CD14-positive monocyte (primary cell): Measurements from ENCODE around the gene PPM1H. TPM values are rescaled to one million over a fixed set of nuclear protein-coding genes. Genes with fewer than 3 reads are reported as not detected.

ENCODE experiments used
- DNase-seq, 3 donors: peaks; one replicate each; pipeline ENCODE4 v3.0.0-alpha.2; 2011 to 2022
- H2AFZ ChIP-seq: 2 replicates; pipeline ENCODE4 v1.6.0; 2012; ENCODE audit warnings: mild to moderate bottlenecking, low read depth, low read length, inconsistent platforms; ENCODE audit not compliant: insufficient read depth, poor library complexity, severe bottlenecking
- H3K27ac ChIP-seq, 2 donors: 1 replicate in 1 of 2; 2 replicates in 1 of 2; pipeline ENCODE4 v1.5.1; 2012 to 2013; ENCODE audit warnings: low read length in 2 of 2, control low read depth in 1 of 2, inconsistent platforms in 1 of 2, low read depth in 1 of 2, mild to moderate bottlenecking in 1 of 2
- H3K27me3 ChIP-seq, 2 donors: one replicate each; pipeline versions ENCODE4 v1.6.0 to v1.6.1; 2011 to 2013; ENCODE audit warnings: low read length in 2 of 2; ENCODE audit not compliant: control insufficient read depth in 2 of 2, insufficient read depth in 2 of 2
- H3K36me3 ChIP-seq, 2 donors: replicated peaks in 1 of 2; 1 replicate in 1 of 2; 2 replicates in 1 of 2; pipeline versions ENCODE4 v1.5.1 to v1.6.1; 2012 to 2013; ENCODE audit warnings: low read length in 2 of 2, control low read depth in 1 of 2, inconsistent platforms in 1 of 2, mild to moderate bottlenecking in 1 of 2; ENCODE audit not compliant: insufficient read depth in 2 of 2, control insufficient read depth in 1 of 2
- H3K4me1 ChIP-seq, 2 donors: 1 replicate in 1 of 2; 2 replicates in 1 of 2; pipeline versions ENCODE4 v1.5.1 to v1.6.1; 2012 to 2013; ENCODE audit warnings: low read length in 2 of 2, control low read depth in 1 of 2, inconsistent platforms in 1 of 2, mild to moderate bottlenecking in 1 of 2, moderate library complexity in 1 of 2; ENCODE audit not compliant: insufficient read depth in 2 of 2, control insufficient read depth in 1 of 2
- H3K4me2 ChIP-seq: replicated peaks from 2 replicates; pipeline ENCODE3; 2012; ENCODE audit warnings: low read length, moderate library complexity, mild to moderate bottlenecking; ENCODE audit not compliant: poor library complexity, severe bottlenecking; ENCODE audit errors: extremely low read depth
- H3K4me3 ChIP-seq, 3 experiments: fragments of 200-600 bp in 1 of 3; sonication (generic) in 1 of 3; replicated peaks in 1 of 3; 1 replicate in 2 of 3; 2 replicates in 1 of 3; pipeline ENCODE4 v1.5.1; 2011 to 2013; ENCODE audit warnings: low read length in 3 of 3, mild to moderate bottlenecking in 3 of 3, control low read depth in 2 of 3, low read depth in 2 of 3, inconsistent platforms in 1 of 3, moderate library complexity in 1 of 3
- H3K79me2 ChIP-seq: 2 replicates; pipeline ENCODE4 v1.6.0; 2012; ENCODE audit warnings: mild to moderate bottlenecking, control low read depth, inconsistent platforms, low read length, moderate library complexity; ENCODE audit not compliant: insufficient read depth
- H3K9ac ChIP-seq: 2 replicates; pipeline ENCODE4 v1.6.0; 2017; ENCODE audit warnings: low read length, mild to moderate bottlenecking; ENCODE audit not compliant: insufficient read depth, poor library complexity, severe bottlenecking
- H3K9me3 ChIP-seq, 2 donors: replicated peaks in 1 of 2; 1 replicate in 1 of 2; 2 replicates in 1 of 2; pipeline versions ENCODE4 v1.5.1 to v1.6.1; 2012 to 2013; ENCODE audit warnings: low read length in 2 of 2, control low read depth in 1 of 2; ENCODE audit not compliant: control insufficient read depth in 1 of 2, insufficient read depth in 1 of 2
- H4K20me1 ChIP-seq: 2 replicates; pipeline ENCODE4 v1.6.0; 2012; ENCODE audit warnings: mild to moderate bottlenecking, low read length, control low read depth, moderate library complexity; ENCODE audit not compliant: insufficient read depth
- H3K27ac Mint-ChIP-seq, 7 donors: one replicate each; pipeline ENCODE4 v1.8.0; 2020; ENCODE audit warnings: mild to moderate bottlenecking in 7 of 7, mixed read lengths in 7 of 7, moderate library complexity in 6 of 7, inconsistent platforms in 2 of 7
- H3K27me3 Mint-ChIP-seq, 3 donors: one replicate each; pipeline ENCODE4 v1.8.0; 2021 to 2022; ENCODE audit warnings: low read depth in 3 of 3, mild to moderate bottlenecking in 3 of 3, mixed read lengths in 3 of 3, moderate library complexity in 3 of 3, inconsistent platforms in 1 of 3
- H3K36me3 Mint-ChIP-seq, 2 donors: one replicate each; pipeline ENCODE4 v1.8.0; 2020; ENCODE audit warnings: mixed read lengths in 2 of 2, inconsistent platforms in 1 of 2, mild to moderate bottlenecking in 1 of 2
- H3K4me1 Mint-ChIP-seq: one replicate; pipeline ENCODE4 v1.8.0; 2020; ENCODE audit warnings: mild to moderate bottlenecking, mixed read lengths
- H3K4me3 Mint-ChIP-seq, 2 donors: one replicate each; pipeline ENCODE4 v1.8.0; 2020; ENCODE audit warnings: mild to moderate bottlenecking in 2 of 2, mixed read lengths in 2 of 2, moderate library complexity in 1 of 2
- H3K9me3 Mint-ChIP-seq, 7 donors: one replicate each; pipeline ENCODE4 v1.8.0; 2020 to 2022; ENCODE audit warnings: mixed read lengths in 7 of 7, mild to moderate bottlenecking in 6 of 7, moderate library complexity in 6 of 7, inconsistent platforms in 2 of 7
- CTCF ChIP-seq: fragments of 200-600 bp; IDR thresholded peaks from one replicate; pipeline ENCODE4 v1.8.0; 2022; ENCODE audit warnings: antibody characterized with exemption, mild to moderate bottlenecking
- WGBS: methylation state at CpG from one replicate; pipeline ENCODE4 v1.1.5; 2013; ENCODE audit warnings: missing lambda C conversion rate; ENCODE audit not compliant: insufficient coverage; 5-methylcytosine and 5-hydroxymethylcytosine counted together
- intact Hi-C, 2 donors: fragments of 100-400 bp; cut with micrococcal nuclease; formaldehyde crosslinking; loops; one replicate each; pipeline versions ENCODE4 v1.15.0 to v1.15.1; 2023
- polyA plus RNA-seq, 3 donors: library from polyadenylated mRNA; depleted of rRNA in 1 of 3; unstranded in 2 of 3; stranded (reverse) in 1 of 3; fragments of 300-500 nt in 2 of 3; fragments of >200 nt in 1 of 3; fragmentation: Illumina TruSeq in 2 of 3; gene quantifications; 1 replicate in 2 of 3; 2 replicates in 1 of 3; pipeline ENCODE4 v1.2.3, GENCODE V29; 2012 to 2021

The PPM1H gene
- polyA plus RNA-seq, 3 donors, result 1.5 to 2.8 (median 1.9) TPM

- DNase-seq, result no peak
- no peak overlapping the region for H3K4me3 Mint-ChIP-seq
- no peaks in the 10 kb centered on the region for H3K79me2 ChIP-seq
- H3K4me1 Mint-ChIP-seq, result peaks cover 30% of the 10 kb centered on the region
- H3K27ac Mint-ChIP-seq, result peak overlapping the region in 1 of 7 donors; percentile 3
- H3K9ac ChIP-seq, result no peak overlapping the region
- H3K9me3 ChIP-seq, result no peaks in the 10 kb centered on the region
- H3K4me2 ChIP-seq, result no peak overlapping the region
- H3K27me3 ChIP-seq, result no peaks in the 10 kb centered on the region
- no peak overlapping the region for H3K4me3 ChIP-seq
- H4K20me1 ChIP-seq, result no peaks in the 10 kb centered on the region
- TF ChIP-seq CTCF, result no peak
- WGBS, result 100% methylated on average over 4 of the region's 4 CpGs
- peaks cover 0 to 6% (median 0%) of the 10 kb centered on the region in 3 donors for H3K27me3 Mint-ChIP-seq
- H3K4me1 ChIP-seq, result peaks cover 7 to 15% of the 10 kb centered on the region in 2 donors
- H3K27ac ChIP-seq, result no peak overlapping the region
- intact Hi-C loops, result no loop called here
- no peaks in the 10 kb centered on the region for H3K36me3 Mint-ChIP-seq
- H3K36me3 ChIP-seq, result no peaks in the 10 kb centered on the region
- peaks cover 0 to 2% (median 0%) of the 10 kb centered on the region in 7 donors for H3K9me3 Mint-ChIP-seq
- H2AFZ ChIP-seq, result no peak overlapping the region
These were observed 94.1 kb downstream of the PPM1H start for GRCh38 chr12:62840806-62841205.

GRCh38 chr12:62839869-62840660 lies 94.9 kb downstream of the PPM1H start:
- H3K4me1 Mint-ChIP-seq, result peaks cover 24% of the 10 kb centered on the region
- Histone ChIP-seq H3K27ac (no peak overlapping the region), H3K4me3 (no peak overlapping the region), H3K9me3 (no peaks in the 10 kb centered on the region), H3K9ac (no peak overlapping the region), H4K20me1 (no peaks in the 10 kb centered on the region), H3K27me3 (no peaks in the 10 kb centered on the region), H3K79me2 (no peaks in the 10 kb centered on the region), H3K4me2 (no peak overlapping the region), H2AFZ (no peak overlapping the region), H3K4me1 (peaks cover 4 to 11% of the 10 kb centered on the region in 2 donors), H3K36me3 (no peaks in the 10 kb centered on the region)
- no peak for DNase-seq
- H3K4me3 Mint-ChIP-seq, result no peak overlapping the region
- peak overlapping the region in 1 of 7 donors; percentile 50 for H3K27ac Mint-ChIP-seq
- peaks cover 0 to 2% (median 0%) of the 10 kb centered on the region in 7 donors for H3K9me3 Mint-ChIP-seq
- no peak for TF ChIP-seq CTCF
- intact Hi-C loops, result no loop called here
- WGBS, result 44% methylated on average over 1 of the region's 5 CpGs
- peaks cover 0 to 6% (median 0%) of the 10 kb centered on the region in 3 donors for H3K27me3 Mint-ChIP-seq
- H3K36me3 Mint-ChIP-seq, result no peaks in the 10 kb centered on the region
